ENCODE measurements around the gene C2CD2.
"Not testable (repeated sequence)": the region's sequence is repeated elsewhere in the genome, so short reads cannot be mapped to it uniquely, and the experiment has no call there.

C2CD2 gene

GRCh38 chr21:41953831-41954653, at the start of gene C2CD2:
Gene C2CD2 (minus strand): TSS chr21:41954018. CDS start chr21:41953648, 370 bp downstream.
- DNase-seq: no peak

- DNase-seq: no peak
These were observed 49.2 kb upstream of the C2CD2 start for GRCh38 chr21:42003051-42003461.

GRCh38 chr21:42002421-42002958, 48.7 kb upstream of the C2CD2 start:
- DNase-seq: peak in 1 of 2 donors; percentile 33

GRCh38 chr21:42001781-42002180, 48.0 kb upstream of the C2CD2 start:
- no peak for DNase-seq

- no peak for DNase-seq
These were observed 47.1 kb upstream of the C2CD2 start for GRCh38 chr21:42000908-42001307.

- no peak for DNase-seq
These were observed 43.8 kb upstream of the C2CD2 start for GRCh38 chr21:41997657-41998056.

GRCh38 chr21:41995577-41995976, 41.8 kb upstream of the C2CD2 start:
- no peak for DNase-seq

GRCh38 chr21:41994613-41995012, 40.8 kb upstream of the C2CD2 start:
- not testable (repeated sequence) for DNase-seq

- no peak for DNase-seq
These were observed 39.9 kb upstream of the C2CD2 start for GRCh38 chr21:41993744-41994143.

GRCh38 chr21:41992576-41992975, 38.8 kb upstream of the C2CD2 start:
- no peak for DNase-seq

GRCh38 chr21:41991659-41992058, 37.8 kb upstream of the C2CD2 start:
- no peak for DNase-seq

GRCh38 chr21:41989698-41990097, 35.9 kb upstream of the C2CD2 start:
- no peak for DNase-seq

- no peak for DNase-seq
These were observed 33.5 kb upstream of the C2CD2 start for GRCh38 chr21:41987310-41987709.

- no peak for DNase-seq
These were observed 32.0 kb upstream of the C2CD2 start for GRCh38 chr21:41985662-41986416.

GRCh38 chr21:41983229-41983628, 29.4 kb upstream of the C2CD2 start:
- DNase-seq: no peak

- DNase-seq: no peak
These were observed 26.7 kb upstream of the C2CD2 start for GRCh38 chr21:41980561-41980960.

- peak in 1 of 2 donors; percentile 4 for DNase-seq
These were observed 26.0 kb upstream of the C2CD2 start for GRCh38 chr21:41979751-41980369.

- DNase-seq: no peak
These were observed 25.5 kb upstream of the C2CD2 start for GRCh38 chr21:41979335-41979734.

- no peak for DNase-seq
These were observed 23.5 kb upstream of the C2CD2 start for GRCh38 chr21:41977034-41977950.

- no peak for DNase-seq
These were observed 22.8 kb upstream of the C2CD2 start for GRCh38 chr21:41976611-41977010.

- DNase-seq: peak in 1 of 2 donors; percentile 1
These were observed 21.8 kb upstream of the C2CD2 start for GRCh38 chr21:41975391-41976272.

All from CD4-positive, alpha-beta T cell treated with Interleukin-4 for 1 hour (primary cell).